HUES64 (cell line): ENCODE data around the gene GAGE1. TPM values are rescaled to one million over a fixed set of nuclear protein-coding genes. Genes with fewer than 3 reads are reported as not detected.
"Not testable (repeated sequence)": the region's sequence is repeated elsewhere in the genome, so short reads cannot be mapped to it uniquely, and the experiment has no call there.

Experiments
- H3K27ac ChIP-seq: 2 replicates; pipeline ENCODE4 v1.7.0; 2013; ENCODE audit warnings: low read depth, low read length, inconsistent platforms
- H3K27me3 ChIP-seq: 2 replicates; pipeline ENCODE4 v1.6.1; 2013; ENCODE audit warnings: mild to moderate bottlenecking, low read length; ENCODE audit not compliant: insufficient read depth
- H3K36me3 ChIP-seq: 2 replicates; pipeline ENCODE4 v1.6.1; 2013; ENCODE audit warnings: mild to moderate bottlenecking, low read length; ENCODE audit not compliant: insufficient read depth
- H3K4me1 ChIP-seq: 2 replicates; pipeline ENCODE4 v1.6.1; 2013; ENCODE audit warnings: mild to moderate bottlenecking, low read length, moderate library complexity; ENCODE audit not compliant: insufficient read depth
- H3K4me3 ChIP-seq: 2 replicates; pipeline ENCODE4 v1.5.1; 2013; ENCODE audit warnings: mild to moderate bottlenecking, low read length, moderate library complexity
- H3K9ac ChIP-seq: 2 replicates; pipeline ENCODE4 v1.6.1; 2013; ENCODE audit warnings: mild to moderate bottlenecking, low read depth, low read length
- H3K9me3 ChIP-seq: 2 replicates; pipeline ENCODE4 v1.6.1; 2013; ENCODE audit warnings: low read depth, low read length; ENCODE audit not compliant: insufficient read depth
- WGBS: fragments of 150-250, 120-280 bp; methylation state at CpG from one replicate; pipeline ENCODE4 v1.1.7; 2013; ENCODE audit warnings: missing lambda C conversion rate; 5-methylcytosine and 5-hydroxymethylcytosine counted together
- polyA plus RNA-seq, 2 experiments: library from polyadenylated mRNA; stranded (reverse); fragments of 50-300 nt; gene quantifications; one replicate each; pipeline ENCODE4 v1.2.3, GENCODE V29; 2013

GAGE1 gene
- not detected for polyA plus RNA-seq (2013, experiment 1 of 2)
- not detected for polyA plus RNA-seq (2013, experiment 2 of 2)

- H3K4me1 ChIP-seq, H3K27me3 ChIP-seq, H3K4me3 ChIP-seq, H3K36me3 ChIP-seq, H3K27ac ChIP-seq, H3K9ac ChIP-seq, H3K9me3 ChIP-seq: not testable (repeated sequence)
- WGBS, result no CpG with 5 or more reads among the region's 16 CpGs
These were observed at the start of gene GAGE1 for GRCh38 chrX:49598720-49599119. Gene GAGE1, plus strand, starts transcription at chrX:49599020. Its CDS starts 1,155 bp downstream, at chrX:49600175.

GRCh38 chrX:49550989-49551388, 47.8 kb upstream of the GAGE1 start, which contains the start of gene GAGE12E:
Gene GAGE12E, plus strand, starts transcription at chrX:49551289. Its CDS starts 1,155 bp downstream, at chrX:49552444.
- not testable (repeated sequence) for H3K9me3 ChIP-seq, H3K36me3 ChIP-seq, H3K27me3 ChIP-seq, H3K27ac ChIP-seq, H3K4me3 ChIP-seq, H3K9ac ChIP-seq, H3K4me1 ChIP-seq
- WGBS, result no CpG with 5 or more reads among the region's 16 CpGs

- not testable (repeated sequence) for H3K36me3 ChIP-seq, H3K4me3 ChIP-seq, H3K4me1 ChIP-seq, H3K27me3 ChIP-seq, H3K9me3 ChIP-seq, H3K9ac ChIP-seq, H3K27ac ChIP-seq
- WGBS, result no CpG with 5 or more reads among the region's 16 CpGs
These were observed 38.3 kb upstream of the GAGE1 start, which contains the start of gene GAGE12F for GRCh38 chrX:49560542-49560941. Gene GAGE12F, plus strand, starts transcription at chrX:49560842. Its CDS starts 1,155 bp downstream, at chrX:49561997.

- not testable (repeated sequence) for H3K36me3 ChIP-seq, H3K9me3 ChIP-seq, H3K4me3 ChIP-seq, H3K27me3 ChIP-seq, H3K27ac ChIP-seq, H3K9ac ChIP-seq, H3K4me1 ChIP-seq
- no CpG with 5 or more reads among the region's 11 CpGs for WGBS
These were observed 30.1 kb upstream of the GAGE1 start for GRCh38 chrX:49568728-49569127.

- H3K4me1 ChIP-seq, H3K9me3 ChIP-seq, H3K9ac ChIP-seq, H3K36me3 ChIP-seq, H3K27me3 ChIP-seq, H3K27ac ChIP-seq, H3K4me3 ChIP-seq: not testable (repeated sequence)
- 97% methylated on average over 6 of the region's 13 CpGs for WGBS
These were observed 29.7 kb upstream of the GAGE1 start for GRCh38 chrX:49569152-49569551.

GRCh38 chrX:49570100-49570499, 28.7 kb upstream of the GAGE1 start, which contains the start of gene GAGE12G:
Gene GAGE12G, plus strand, starts transcription at chrX:49570400. Its CDS starts 1,155 bp downstream, at chrX:49571555.
- not testable (repeated sequence) for H3K27ac ChIP-seq, H3K4me3 ChIP-seq, H3K4me1 ChIP-seq, H3K9ac ChIP-seq, H3K27me3 ChIP-seq, H3K36me3 ChIP-seq, H3K9me3 ChIP-seq
- WGBS, result no CpG with 5 or more reads among the region's 16 CpGs

- H3K9ac ChIP-seq, result not testable (repeated sequence)
- WGBS, result no CpG with 5 or more reads among the region's 16 CpGs
These were observed 19.2 kb upstream of the GAGE1 start, which contains the start of gene GAGE12H for GRCh38 chrX:49579649-49580048. Gene GAGE12H, plus strand, starts transcription at chrX:49579949. Its CDS starts 1,155 bp downstream, at chrX:49581104.

GRCh38 chrX:49589196-49589595, 9.6 kb upstream of the GAGE1 start, which contains the start of gene GAGE2A:
Gene GAGE2A, plus strand, starts transcription at chrX:49589496. Its CDS starts 1,155 bp downstream, at chrX:49590651.
- H3K9ac ChIP-seq, H3K27ac ChIP-seq, H3K4me3 ChIP-seq, H3K4me1 ChIP-seq, H3K9me3 ChIP-seq, H3K36me3 ChIP-seq, H3K27me3 ChIP-seq: not testable (repeated sequence)
- no CpG with 5 or more reads among the region's 16 CpGs for WGBS

More at GRCh38 chrX:49579649-49580048, 19.2 kb upstream of the GAGE1 start, which contains the start of gene GAGE12H:
- H3K9me3 ChIP-seq, H3K27me3 ChIP-seq, H3K4me3 ChIP-seq, H3K36me3 ChIP-seq, H3K4me1 ChIP-seq, H3K27ac ChIP-seq: not testable (repeated sequence)

GRCh38 chrX:49589769-49590478, 8.9 kb upstream of the GAGE1 start:
- H3K4me1 ChIP-seq, H3K27ac ChIP-seq, H3K27me3 ChIP-seq, H3K9ac ChIP-seq, H3K9me3 ChIP-seq, H3K36me3 ChIP-seq, H3K4me3 ChIP-seq: not testable (repeated sequence)
- WGBS, result 93% methylated on average over 19 of the region's 37 CpGs

- not testable (repeated sequence) for H3K36me3 ChIP-seq, H3K9me3 ChIP-seq, H3K4me1 ChIP-seq, H3K27ac ChIP-seq, H3K27me3 ChIP-seq, H3K9ac ChIP-seq, H3K4me3 ChIP-seq
- WGBS, result 93% methylated on average over 13 of the region's 17 CpGs
These were observed 8.3 kb upstream of the GAGE1 start for GRCh38 chrX:49590488-49590887.

- H3K27me3 ChIP-seq, result no peaks in the 10 kb centered on the region
- WGBS, result 92% methylated on average over 7 of the region's 7 CpGs
These were observed 12.0 kb downstream of the GAGE1 start for GRCh38 chrX:49610718-49611310.

More at GRCh38 chrX:49610718-49611310, 12.0 kb downstream of the GAGE1 start:
- Histone ChIP-seq H3K4me1 (no peaks in the 10 kb centered on the region), H3K4me3 (no peak overlapping the region), H3K36me3 (no peaks in the 10 kb centered on the region), H3K9ac (no peak overlapping the region), H3K27ac (no peak overlapping the region), H3K9me3 (no peaks in the 10 kb centered on the region)
